DMS53 treated with DMSO at 0.1 percent for 48 hours (cell line): Measurements from ENCODE around the gene PLXNA2.

ENCODE experiments used
- DNase-seq: peaks from one replicate; lab custom pipeline; 2025; ENCODE audit not compliant: unreplicated experiment; lab: John Stamatoyannopoulos, UW

The PLXNA2 gene

GRCh38 chr1:208225954-208226937, 17.9 kb downstream of the PLXNA2 start:
- no peak for DNase-seq

GRCh38 chr1:208224192-208224713, 19.9 kb downstream of the PLXNA2 start:
- no peak for DNase-seq

GRCh38 chr1:208223136-208223535, 21.0 kb downstream of the PLXNA2 start:
- no peak for DNase-seq

- DNase-seq = no peak
These were observed 21.6 kb downstream of the PLXNA2 start for GRCh38 chr1:208222376-208223126.

- no peak for DNase-seq
These were observed 22.9 kb downstream of the PLXNA2 start for GRCh38 chr1:208221291-208221622.

- no peak for DNase-seq
These were observed 24.4 kb downstream of the PLXNA2 start for GRCh38 chr1:208219659-208220282.

- DNase-seq = no peak
These were observed 25.0 kb downstream of the PLXNA2 start for GRCh38 chr1:208219098-208219658.

GRCh38 chr1:208218237-208219097, 25.7 kb downstream of the PLXNA2 start:
- DNase-seq = no peak

GRCh38 chr1:208217781-208218180, 26.4 kb downstream of the PLXNA2 start:
- no peak for DNase-seq

GRCh38 chr1:208216806-208217205, 27.4 kb downstream of the PLXNA2 start:
- no peak for DNase-seq

- no peak for DNase-seq
These were observed 28.1 kb downstream of the PLXNA2 start for GRCh38 chr1:208216062-208216461.

- DNase-seq = no peak
These were observed 28.8 kb downstream of the PLXNA2 start for GRCh38 chr1:208215393-208215792.

GRCh38 chr1:208213786-208214185, 30.4 kb downstream of the PLXNA2 start:
- no peak for DNase-seq

- no peak for DNase-seq
These were observed 31.3 kb downstream of the PLXNA2 start for GRCh38 chr1:208212893-208213292.

GRCh38 chr1:208211921-208212843, 32.0 kb downstream of the PLXNA2 start:
- no peak for DNase-seq

GRCh38 chr1:208209896-208210589, 34.1 kb downstream of the PLXNA2 start:
- DNase-seq = no peak

- DNase-seq = no peak
These were observed 34.9 kb downstream of the PLXNA2 start for GRCh38 chr1:208209286-208209685.

- DNase-seq = no peak
These were observed 36.1 kb downstream of the PLXNA2 start for GRCh38 chr1:208208132-208208487.
